ENCODE measurements around the gene PADI1.

DNA sequence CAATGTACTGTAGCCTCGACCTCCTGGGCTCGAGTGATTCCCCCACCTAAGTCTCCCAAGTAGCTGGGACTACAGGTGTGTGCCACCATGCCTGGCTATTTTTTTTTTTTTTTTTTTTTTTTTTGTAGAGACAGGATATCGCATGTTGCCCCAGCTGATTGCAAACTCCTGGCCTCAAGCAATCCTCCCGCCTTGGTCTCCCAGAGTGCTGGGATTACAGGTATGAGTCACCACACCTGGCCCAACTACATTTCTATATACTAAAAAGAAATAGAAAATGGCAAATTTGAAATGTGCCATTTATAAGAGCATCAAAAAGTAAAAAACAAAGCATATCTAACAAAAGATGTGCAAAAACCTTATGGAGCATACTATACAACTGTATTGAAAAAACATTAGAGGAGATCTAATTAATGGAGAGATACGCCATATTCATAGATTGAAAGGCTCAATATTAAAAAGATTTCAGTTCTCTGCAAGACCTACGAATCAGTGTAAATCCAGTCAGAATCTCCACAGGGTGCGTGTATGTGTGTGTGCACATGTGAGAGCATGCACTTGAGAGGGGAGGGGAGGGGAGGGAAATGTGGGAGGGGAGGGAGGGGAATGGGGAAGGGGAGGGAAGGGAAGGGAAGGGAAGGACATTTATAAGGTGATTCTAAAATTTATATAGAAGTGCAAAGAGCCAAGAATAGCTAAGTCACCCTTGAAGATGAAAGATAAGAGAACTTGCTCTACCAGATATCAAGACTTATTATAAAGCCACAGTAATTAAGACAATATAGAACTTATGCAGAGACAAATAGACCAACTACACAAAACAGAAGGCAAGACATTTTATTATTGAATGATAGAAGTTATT lies 87.6 kb downstream of the PADI1 start:
- TF ChIP-seq POLR2A (IDR thresholded peaks at IDR 0.05): no peak
- TF ChIP-seq, protein P1, sequence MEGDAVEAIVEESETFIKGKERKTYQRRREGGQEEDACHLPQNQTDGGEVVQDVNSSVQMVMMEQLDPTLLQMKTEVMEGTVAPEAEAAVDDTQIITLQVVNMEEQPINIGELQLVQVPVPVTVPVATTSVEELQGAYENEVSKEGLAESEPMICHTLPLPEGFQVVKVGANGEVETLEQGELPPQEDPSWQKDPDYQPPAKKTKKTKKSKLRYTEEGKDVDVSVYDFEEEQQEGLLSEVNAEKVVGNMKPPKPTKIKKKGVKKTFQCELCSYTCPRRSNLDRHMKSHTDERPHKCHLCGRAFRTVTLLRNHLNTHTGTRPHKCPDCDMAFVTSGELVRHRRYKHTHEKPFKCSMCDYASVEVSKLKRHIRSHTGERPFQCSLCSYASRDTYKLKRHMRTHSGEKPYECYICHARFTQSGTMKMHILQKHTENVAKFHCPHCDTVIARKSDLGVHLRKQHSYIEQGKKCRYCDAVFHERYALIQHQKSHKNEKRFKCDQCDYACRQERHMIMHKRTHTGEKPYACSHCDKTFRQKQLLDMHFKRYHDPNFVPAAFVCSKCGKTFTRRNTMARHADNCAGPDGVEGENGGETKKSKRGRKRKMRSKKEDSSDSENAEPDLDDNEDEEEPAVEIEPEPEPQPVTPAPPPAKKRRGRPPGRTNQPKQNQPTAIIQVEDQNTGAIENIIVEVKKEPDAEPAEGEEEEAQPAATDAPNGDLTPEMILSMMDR (IDR thresholded peaks at IDR 0.05): no peak

Data from testis (tissue), 2 donors.